Suprapubic skin (tissue), 4 donors: Measurements from ENCODE around the gene FAM89A. TPM values are rescaled to one million over a fixed set of nuclear protein-coding genes. Genes with fewer than 3 reads are reported as not detected.
"Not testable (repeated sequence)": the region's sequence is repeated elsewhere in the genome, so short reads cannot be mapped to it uniquely, and the experiment has no call there.

ENCODE experiments used
- DNase-seq, 2 donors: peaks; one replicate each; pipeline ENCODE4 v3.0.0-alpha.2; 2019; ENCODE audit warnings: low spot score in 2 of 2
- H3K27ac ChIP-seq: fragments of 200-600 bp; sonication (generic); one replicate; pipeline ENCODE4 v1.5.1; 2019
- H3K27me3 ChIP-seq: fragments of 200-600 bp; sonication (generic); one replicate; pipeline ENCODE4 v1.5.1; 2019
- H3K36me3 ChIP-seq: fragments of 200-600 bp; sonication (generic); one replicate; pipeline ENCODE4 v1.5.1; 2019
- H3K4me1 ChIP-seq: fragments of 200-600 bp; sonication (generic); one replicate; pipeline ENCODE4 v1.5.1; 2019
- H3K4me3 ChIP-seq: fragments of 200-600 bp; sonication (generic); one replicate; pipeline ENCODE4 v1.5.1; 2019; ENCODE audit warnings: mild to moderate bottlenecking
- H3K9me3 ChIP-seq: fragments of 200-600 bp; sonication (generic); one replicate; pipeline ENCODE4 v1.5.1; 2019
- CTCF ChIP-seq, 2 donors: fragments of 200-600 bp in 1 of 2; fragments of 450-650 bp in 1 of 2; sonication (generic) in 1 of 2; IDR thresholded peaks; one replicate each; pipeline ENCODE4 v1.5.1; 2016 to 2019; ENCODE audit warnings: antibody characterized with exemption in 2 of 2, mild to moderate bottlenecking in 1 of 2, moderate library complexity in 1 of 2
- EP300 ChIP-seq: sonication (generic); formaldehyde crosslinking; IDR thresholded peaks from one replicate; pipeline ENCODE4 v1.6.1; 2017; ENCODE audit warnings: antibody characterized with exemption
- POLR2A ChIP-seq, 2 donors: fragments of 450-650 bp; IDR thresholded peaks; one replicate each; pipeline ENCODE4 v1.6.1; 2017; ENCODE audit warnings: antibody characterized with exemption in 2 of 2, mild to moderate bottlenecking in 2 of 2, moderate library complexity in 2 of 2
- POLR2AphosphoS5 ChIP-seq, 3 donors: sonication (generic); formaldehyde crosslinking; IDR thresholded peaks; one replicate each; pipeline ENCODE4 v1.6.1; 2017; ENCODE audit warnings: antibody characterized with exemption in 3 of 3
- WGBS: methylation state at CpG from one replicate; pipeline ENCODE4 v1.1.5; 2018; 5-methylcytosine and 5-hydroxymethylcytosine counted together
- total RNA-seq, 4 donors: library from RNA; depleted of rRNA; stranded (reverse); fragments of >200 nt; gene quantifications; one replicate each; pipeline ENCODE4 v1.1.0, GENCODE V29; 2016

FAM89A gene
- total RNA-seq, 4 donors from 2014 or later, result 25.5 to 59.8 (median 49.7) TPM

GRCh38 chr1:231016234-231016633, 23.8 kb downstream of the FAM89A start:
- Histone ChIP-seq H3K4me1 (peaks cover 9% of the 10 kb centered on the region), H3K9me3 (no peaks in the 10 kb centered on the region), H3K4me3 (no peak overlapping the region), H3K36me3 (no peaks in the 10 kb centered on the region), H3K27ac (peak overlapping the region; percentile 69), H3K27me3 (no peaks in the 10 kb centered on the region)
- no peak for DNase-seq
- TF ChIP-seq EP300 (no peak), POLR2AphosphoS5 (IDR thresholded peaks at IDR 0.05) (no peak), CTCF (IDR thresholded peaks at IDR 0.05) (no peak), POLR2A (IDR thresholded peaks at IDR 0.05) (no peak)
- 67% methylated on average over 6 of the region's 6 CpGs for WGBS

GRCh38 chr1:231013391-231014015, 26.6 kb downstream of the FAM89A start:
- no peaks in the 10 kb centered on the region for H3K36me3 ChIP-seq
- peaks cover 3% of the 10 kb centered on the region for H3K4me1 ChIP-seq
- no peaks in the 10 kb centered on the region for H3K9me3 ChIP-seq
- H3K4me3 ChIP-seq, result no peak overlapping the region
- DNase-seq, result no peak
- no peak for TF ChIP-seq POLR2A (IDR thresholded peaks at IDR 0.05)
- TF ChIP-seq POLR2AphosphoS5 (IDR thresholded peaks at IDR 0.05), result no peak
- TF ChIP-seq CTCF (IDR thresholded peaks at IDR 0.05), result no peak
- no peak for TF ChIP-seq EP300
- no peaks in the 10 kb centered on the region for H3K27me3 ChIP-seq
- no peak overlapping the region for H3K27ac ChIP-seq
- WGBS, result 58% methylated on average over 3 of the region's 3 CpGs

- no peak overlapping the region for H3K27ac ChIP-seq
- no peak overlapping the region for H3K4me3 ChIP-seq
- H3K9me3 ChIP-seq, result no peaks in the 10 kb centered on the region
- TF ChIP-seq POLR2A (IDR thresholded peaks at IDR 0.05) (no peak), CTCF (IDR thresholded peaks at IDR 0.05) (no peak), EP300 (no peak), POLR2AphosphoS5 (IDR thresholded peaks at IDR 0.05) (no peak)
- H3K36me3 ChIP-seq, result no peaks in the 10 kb centered on the region
- no peaks in the 10 kb centered on the region for H3K27me3 ChIP-seq
- DNase-seq, result no peak
- H3K4me1 ChIP-seq, result peaks cover 3% of the 10 kb centered on the region
- 97% methylated on average over 5 of the region's 5 CpGs for WGBS
Measured at GRCh38 chr1:231011963-231012362, 28.1 kb downstream of the FAM89A start.

- Histone ChIP-seq H3K27ac (no peak overlapping the region), H3K27me3 (no peaks in the 10 kb centered on the region), H3K9me3 (no peaks in the 10 kb centered on the region), H3K36me3 (no peaks in the 10 kb centered on the region), H3K4me3 (no peak overlapping the region), H3K4me1 (peaks cover 3% of the 10 kb centered on the region)
- TF ChIP-seq POLR2A (IDR thresholded peaks at IDR 0.05) (no peak), EP300 (no peak), POLR2AphosphoS5 (IDR thresholded peaks at IDR 0.05) (no peak), CTCF (IDR thresholded peaks at IDR 0.05) (no peak)
- WGBS, result 87% methylated on average over 2 of the region's 2 CpGs
- no peak for DNase-seq
Measured at GRCh38 chr1:231011360-231011759, 28.7 kb downstream of the FAM89A start.

GRCh38 chr1:231007535-231007934, 32.5 kb downstream of the FAM89A start:
- not testable (repeated sequence) for H3K27ac ChIP-seq, H3K4me1 ChIP-seq, H3K36me3 ChIP-seq, H3K27me3 ChIP-seq, H3K4me3 ChIP-seq, DNase-seq
- H3K9me3 ChIP-seq, result peaks cover 20% of the 10 kb centered on the region
- 38% methylated on average over 1 of the region's 1 CpG for WGBS

- Histone ChIP-seq H3K36me3 (peaks cover 46% of the 10 kb centered on the region), H3K27ac (no peak overlapping the region), H3K27me3 (no peaks in the 10 kb centered on the region), H3K4me3 (no peak overlapping the region), H3K9me3 (peaks cover 20% of the 10 kb centered on the region), H3K4me1 (no peaks in the 10 kb centered on the region)
- no peak for TF ChIP-seq POLR2A (IDR thresholded peaks at IDR 0.05)
- TF ChIP-seq CTCF (IDR thresholded peaks at IDR 0.05), result no peak
- no peak for TF ChIP-seq POLR2AphosphoS5 (IDR thresholded peaks at IDR 0.05)
- TF ChIP-seq EP300, result no peak
- DNase-seq, result no peak
Measured at GRCh38 chr1:231001892-231002291, 38.2 kb downstream of the FAM89A start.
